HL-60/S4 treated with phorbol 12-myristate 13-acetate at 8.2 ng/mL for 4 days and 3 days (cell line): ENCODE data around the gene IFNG.

ENCODE experiments used
- in situ Hi-C: fragments of 300-500 bp; cut with MboI; formaldehyde crosslinking; loops from 2 replicates; pipeline ENCODE4 v1.15.0; 2022; ENCODE audit warnings: low sequenced_read_pairs

IFNG gene

DNA sequence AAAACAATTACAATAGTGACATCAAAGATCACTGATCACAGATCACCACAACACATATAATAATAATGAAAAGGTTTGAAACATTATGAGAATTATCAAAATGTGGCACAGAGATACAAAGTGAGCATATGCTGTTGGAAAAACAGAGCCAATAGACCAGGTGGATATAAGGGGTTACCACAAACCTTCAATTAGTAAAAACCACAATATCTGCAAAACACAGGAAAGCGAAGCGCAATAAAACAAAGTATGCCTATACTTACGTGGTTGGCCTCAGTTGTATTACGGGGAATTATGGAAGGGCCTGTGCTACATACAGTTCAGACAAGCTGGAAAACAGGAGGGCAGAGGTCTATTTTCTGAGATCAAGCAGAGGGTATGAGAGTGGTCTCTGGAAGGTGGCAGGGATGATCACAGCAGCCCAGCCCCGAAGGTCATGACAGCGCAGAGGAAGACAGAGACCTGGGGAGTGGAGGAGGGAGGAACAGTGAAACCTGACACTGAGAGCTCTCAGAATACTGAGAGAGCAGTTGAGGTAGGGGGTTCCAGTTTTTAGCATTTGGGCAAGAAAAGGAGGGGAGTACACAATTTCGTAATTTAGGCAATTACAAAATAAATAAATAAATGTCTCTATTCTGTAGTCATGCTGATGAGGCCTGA, 41.3 kb downstream of the IFNG start:
- in situ Hi-C loops = no loop called here

DNA sequence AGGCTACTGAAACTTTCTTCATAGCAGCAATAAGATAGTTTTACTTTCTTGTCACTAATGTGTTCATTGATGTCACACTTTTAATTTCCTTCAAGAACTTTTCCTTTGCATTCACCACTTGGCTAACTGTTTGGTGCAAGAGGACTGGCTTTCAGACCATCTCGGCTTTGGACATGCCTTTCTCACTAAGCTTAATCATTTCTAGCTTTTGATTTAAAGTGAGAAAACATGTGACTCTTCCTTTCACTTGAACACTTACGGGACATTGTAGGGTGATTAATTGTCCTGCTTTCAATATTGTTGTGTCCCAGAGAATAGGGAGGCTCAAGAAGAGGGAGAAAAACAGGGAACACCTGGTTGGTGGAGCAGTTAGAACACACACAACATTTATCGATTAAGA, 41.9 kb downstream of the IFNG start:
- in situ Hi-C loops = no loop called here

DNA sequence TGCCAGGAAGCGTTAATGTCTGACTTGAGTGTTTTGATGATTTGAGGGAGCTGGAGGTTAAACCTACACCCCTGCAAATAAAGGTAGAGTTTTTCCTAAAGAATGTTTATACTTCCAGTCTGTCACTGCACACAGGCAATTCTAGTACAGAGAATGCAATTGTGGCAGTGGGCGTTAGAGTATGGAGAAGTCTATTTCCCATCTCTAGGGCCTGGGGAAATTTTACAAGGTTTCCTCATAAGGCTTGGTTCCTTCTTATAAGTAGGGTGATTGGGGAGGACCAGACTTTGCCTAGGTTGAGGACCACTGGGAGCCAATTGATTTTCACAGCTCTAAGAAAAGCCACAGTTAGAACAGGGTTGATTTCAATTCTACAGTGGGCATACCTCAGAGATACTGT, 44.3 kb downstream of the IFNG start:
- in situ Hi-C loops = no loop called here

DNA sequence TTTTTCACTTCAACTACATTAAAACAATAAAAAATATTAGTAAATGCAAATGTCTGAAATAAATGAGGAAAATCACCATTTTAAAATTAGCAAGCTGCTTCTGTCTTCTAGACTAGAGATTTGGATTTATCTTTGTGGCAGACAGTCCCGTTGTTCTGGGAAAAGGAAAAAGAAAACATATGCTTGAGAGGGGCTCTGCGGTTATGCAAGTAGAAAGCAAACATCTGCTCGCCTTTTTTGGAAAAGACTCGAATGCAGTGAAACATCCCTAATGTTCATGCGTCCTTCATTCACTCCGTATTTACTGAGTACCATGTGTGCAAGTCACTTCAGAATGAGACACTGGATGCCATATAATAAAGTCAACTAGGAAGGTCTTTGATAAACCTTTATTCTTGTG, 44.9 kb downstream of the IFNG start:
- in situ Hi-C loops = no loop called here

DNA sequence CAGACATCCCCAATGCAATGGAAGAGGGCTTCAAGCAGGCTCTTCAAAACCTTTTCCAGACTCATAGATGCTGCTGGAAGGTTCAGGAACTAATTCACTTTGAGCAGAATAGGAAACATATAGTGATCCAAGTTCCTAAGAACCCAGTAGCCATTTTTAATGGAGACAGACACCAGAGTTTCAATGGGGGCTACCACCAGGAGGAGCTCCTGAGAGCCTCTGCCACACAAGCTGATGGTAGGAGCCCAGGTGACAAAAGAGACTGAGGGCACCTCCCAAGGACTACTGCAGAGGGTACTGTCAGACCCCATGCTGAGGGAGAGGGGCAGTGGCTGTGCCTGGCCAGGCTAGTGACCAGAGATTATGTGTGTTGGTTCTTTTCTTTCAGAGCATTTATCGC, 45.9 kb downstream of the IFNG start:
- in situ Hi-C loops = no loop called here

DNA sequence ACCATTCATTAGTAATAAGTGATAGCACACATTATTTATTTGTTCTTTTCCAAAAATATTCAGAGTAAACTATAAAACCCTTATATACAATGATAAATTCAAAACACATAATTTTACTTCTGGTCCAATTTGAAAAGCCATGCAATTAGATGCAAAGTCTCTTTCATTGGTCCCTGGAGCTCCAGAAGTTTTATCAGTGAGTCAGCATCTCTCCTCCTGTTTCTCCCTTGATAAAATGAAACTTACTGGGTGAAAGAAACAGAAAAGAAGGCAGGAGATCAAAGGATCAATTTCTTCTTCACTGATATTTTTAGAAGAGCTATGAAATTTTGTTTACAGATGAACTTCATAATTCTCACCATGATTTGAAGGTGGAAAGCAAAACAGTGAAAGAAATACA, 47.5 kb downstream of the IFNG start:
- in situ Hi-C loops = no loop called here

DNA sequence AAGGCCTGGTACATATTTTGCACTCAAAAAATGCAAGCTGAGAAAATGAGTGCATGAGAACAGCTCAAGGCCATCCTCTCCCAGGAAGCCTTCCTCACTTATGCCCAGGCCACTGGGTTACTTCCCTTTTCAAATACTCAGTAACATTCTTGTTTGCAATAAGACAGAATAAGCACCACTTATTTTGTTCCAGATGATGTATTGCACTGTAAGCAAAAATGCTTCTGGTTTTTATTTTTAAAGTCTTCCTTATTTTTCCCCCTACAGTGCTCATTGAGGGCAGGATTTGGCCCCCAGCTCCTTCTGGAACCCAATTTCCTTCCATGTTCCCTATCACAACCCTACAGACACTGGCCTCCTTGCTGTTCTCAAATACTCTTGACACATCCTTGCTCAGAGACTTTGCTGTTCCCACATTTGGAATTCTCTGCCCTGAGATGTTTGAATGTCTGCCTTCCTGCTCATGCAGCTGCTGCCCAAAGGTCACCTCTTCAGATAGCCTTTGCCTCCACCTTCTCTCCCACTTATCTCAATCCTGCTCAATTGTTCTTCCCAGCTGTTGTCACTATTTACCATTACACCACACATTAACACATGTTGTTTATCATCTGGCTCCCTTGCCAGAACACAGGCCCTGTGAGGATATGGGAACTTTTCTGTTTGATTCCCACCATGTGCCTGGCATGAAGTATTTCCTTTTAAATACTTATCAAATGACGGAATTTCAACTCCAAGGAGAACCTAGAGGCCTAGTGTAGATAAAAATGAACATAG, 49.9 kb downstream of the IFNG start:
- in situ Hi-C loops = no loop called here

DNA sequence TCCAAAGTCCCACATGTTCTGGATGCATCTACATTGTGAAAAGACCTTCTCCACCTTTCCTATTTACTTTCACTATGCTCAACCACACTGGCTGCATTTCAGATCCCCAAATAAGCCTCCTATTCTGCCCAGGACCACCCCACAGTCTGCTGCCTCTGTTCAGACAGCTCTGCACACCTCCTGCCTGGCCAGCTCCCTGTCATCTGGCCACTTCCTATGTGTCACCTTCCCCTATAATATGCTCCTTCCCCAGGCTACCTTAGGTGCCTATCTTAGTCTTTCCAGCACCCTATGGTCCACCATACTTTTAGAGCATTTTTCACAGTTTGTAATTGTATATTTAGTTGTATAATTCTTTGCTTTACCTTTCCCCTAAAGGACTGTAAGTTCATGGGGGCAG, 50.5 kb downstream of the IFNG start:
- in situ Hi-C loops = no loop called here

DNA sequence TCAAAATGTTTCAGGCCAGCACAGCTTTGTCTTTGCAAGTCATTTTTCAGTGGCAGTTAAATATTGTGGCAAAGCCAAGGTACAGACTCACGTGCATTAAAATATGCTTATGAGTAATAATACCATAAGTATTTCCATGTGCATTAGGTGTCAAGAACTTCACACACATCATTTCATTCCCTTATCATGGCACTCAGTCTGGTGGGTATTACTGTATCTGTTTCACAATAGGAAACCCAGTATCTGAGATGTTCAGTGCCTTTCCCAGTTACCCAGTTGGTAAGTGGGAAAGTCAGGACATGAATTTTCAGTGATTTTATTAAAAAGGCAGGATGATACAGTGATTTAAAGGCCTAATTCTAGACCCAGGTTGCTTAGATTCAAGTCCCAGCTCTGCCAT, 52.9 kb downstream of the IFNG start:
- in situ Hi-C loops = no loop called here

DNA sequence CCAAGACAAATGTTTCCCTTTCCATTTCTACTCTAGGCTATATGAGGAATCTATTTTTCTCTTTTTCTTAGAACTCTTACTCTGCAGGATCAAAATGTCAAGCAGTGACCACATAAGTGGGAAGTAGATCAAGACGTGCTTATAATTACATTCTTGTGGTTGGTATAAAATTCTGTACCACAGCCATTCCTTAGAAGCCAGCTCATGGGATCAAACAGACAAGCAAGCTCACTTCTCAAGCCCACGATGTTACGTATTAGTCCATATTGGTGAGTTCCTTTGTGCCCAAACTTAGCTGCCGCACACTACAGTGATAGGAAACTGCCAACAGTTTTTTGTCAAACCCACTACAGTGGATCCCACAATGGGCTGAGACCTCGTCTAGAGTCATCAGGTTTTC, 53.4 kb downstream of the IFNG start:
- in situ Hi-C loops = no loop called here
